ENCODE measurements around the gene PDSS2. TPM values are rescaled to one million over a fixed set of nuclear protein-coding genes. Genes with fewer than 3 reads are reported as not detected.
"Not testable (repeated sequence)": the region's sequence is repeated elsewhere in the genome, so short reads cannot be mapped to it uniquely, and the experiment has no call there.

PDSS2 gene
- total RNA-seq, 4 donors from 2014 or later = 4.3 to 14.7 (median 12.1) TPM

DNA sequence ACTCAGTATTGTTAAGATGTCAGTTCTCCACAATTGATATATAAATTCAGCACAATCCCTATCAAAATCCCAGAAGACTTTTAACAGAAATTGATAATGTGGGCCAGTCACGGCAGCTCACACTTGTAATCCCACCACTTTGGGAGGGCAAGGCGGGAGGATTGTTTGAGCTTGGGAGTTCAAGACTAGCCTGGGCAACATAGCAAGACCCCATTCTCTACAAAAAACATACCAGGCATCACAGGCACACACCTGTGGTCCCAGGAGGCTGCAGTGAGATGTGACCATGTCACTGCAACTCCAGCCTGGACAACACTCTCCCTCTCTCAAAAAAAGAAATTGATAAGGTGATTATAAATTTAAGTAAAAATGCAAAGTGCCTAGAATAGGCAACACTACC is 90.9 kb downstream of the PDSS2 start:
- H3K36me3 ChIP-seq = peaks cover 5% of the 10 kb centered on the region
- no peak overlapping the region for H3K27ac ChIP-seq
- 97% methylated on average over 2 of the region's 2 CpGs for WGBS
- H3K4me3 ChIP-seq = no peak overlapping the region
- H3K27me3 ChIP-seq = no peaks in the 10 kb centered on the region
- no peaks in the 10 kb centered on the region for H3K4me1 ChIP-seq
- no peak for DNase-seq (ENCODE audit: low spot score in 2 of 2)
- TF ChIP-seq EP300 (IDR thresholded peaks at IDR 0.05) = no peak
- TF ChIP-seq POLR2AphosphoS5 (IDR thresholded peaks at IDR 0.05) = no peak
- TF ChIP-seq CTCF (IDR thresholded peaks at IDR 0.05) = no peak
- no peak for TF ChIP-seq POLR2A (IDR thresholded peaks at IDR 0.05)
- H3K9me3 ChIP-seq = no peaks in the 10 kb centered on the region

GRCh38 chr6:107364173-107364572 is 95.2 kb downstream of the PDSS2 start:
- not testable (repeated sequence) for H3K4me3 ChIP-seq; H3K36me3 ChIP-seq; H3K27me3 ChIP-seq; H3K27ac ChIP-seq; DNase-seq (ENCODE audit: low spot score in 2 of 2); H3K4me1 ChIP-seq; H3K9me3 ChIP-seq
- 100% methylated on average over 6 of the region's 26 CpGs for WGBS

GRCh38 chr6:107361753-107362604 is 97.4 kb downstream of the PDSS2 start:
- TF ChIP-seq EP300 (IDR thresholded peaks at IDR 0.05) (no peak), CTCF (IDR thresholded peaks at IDR 0.05) (no peak), POLR2A (IDR thresholded peaks at IDR 0.05) (no peak), POLR2AphosphoS5 (IDR thresholded peaks at IDR 0.05) (no peak)
- WGBS = 96% methylated on average over 5 of the region's 5 CpGs
- Histone ChIP-seq H3K27ac (no peak overlapping the region), H3K4me1 (no peaks in the 10 kb centered on the region), H3K36me3 (peaks cover 10% of the 10 kb centered on the region), H3K27me3 (no peaks in the 10 kb centered on the region), H3K4me3 (no peak overlapping the region), H3K9me3 (peaks cover 3% of the 10 kb centered on the region)
- DNase-seq (ENCODE audit: low spot score in 2 of 2) = no peak

- no peak for DNase-seq (ENCODE audit: low spot score in 2 of 2)
- no peak overlapping the region for H3K27ac ChIP-seq
- no peak for TF ChIP-seq CTCF (IDR thresholded peaks at IDR 0.05)
- no peak for TF ChIP-seq EP300 (IDR thresholded peaks at IDR 0.05)
- TF ChIP-seq POLR2AphosphoS5 (IDR thresholded peaks at IDR 0.05) = no peak
- TF ChIP-seq POLR2A (IDR thresholded peaks at IDR 0.05) = no peak
Measured at GRCh38 chr6:107360476-107360875, 98.9 kb downstream of the PDSS2 start.

GRCh38 chr6:107357842-107358241 is 101.5 kb downstream of the PDSS2 start:
- WGBS = 95% methylated on average over 2 of the region's 2 CpGs
- Histone ChIP-seq H3K4me3 (no peak overlapping the region), H3K9me3 (no peaks in the 10 kb centered on the region), H3K4me1 (no peaks in the 10 kb centered on the region), H3K36me3 (no peaks in the 10 kb centered on the region), H3K27me3 (no peaks in the 10 kb centered on the region), H3K27ac (no peak overlapping the region)
- TF ChIP-seq POLR2A (IDR thresholded peaks at IDR 0.05) = no peak
- TF ChIP-seq EP300 (IDR thresholded peaks at IDR 0.05) = no peak
- TF ChIP-seq CTCF (IDR thresholded peaks at IDR 0.05) = no peak
- no peak for TF ChIP-seq POLR2AphosphoS5 (IDR thresholded peaks at IDR 0.05)
- no peak for DNase-seq (ENCODE audit: low spot score in 2 of 2)

More at GRCh38 chr6:107360476-107360875, 98.9 kb downstream of the PDSS2 start:
- peaks cover 3% of the 10 kb centered on the region for H3K9me3 ChIP-seq
- no peaks in the 10 kb centered on the region for H3K4me1 ChIP-seq
- H3K27me3 ChIP-seq = no peaks in the 10 kb centered on the region
- H3K4me3 ChIP-seq = no peak overlapping the region
- 88% methylated on average over 2 of the region's 2 CpGs for WGBS
- peaks cover 10% of the 10 kb centered on the region for H3K36me3 ChIP-seq

All from suprapubic skin (tissue), 4 donors.